ENCODE results near the gene TMCC2.

- TF ChIP-seq CTCF (IDR thresholded peaks at IDR 0.05; ENCODE audit: insufficient read depth, low read length) (no peak), POLR2AphosphoS5 (IDR thresholded peaks at IDR 0.05; ENCODE audit: low read depth) (no peak), GABPA (IDR thresholded peaks at IDR 0.05; ENCODE audit: low read depth) (no peak), REST (IDR thresholded peaks at IDR 0.05; ENCODE audit: insufficient replicate concordance, low read depth) (no peak), SPI1 (IDR thresholded peaks at IDR 0.05; ENCODE audit: borderline replicate concordance, low read depth) (no peak)
Measured at GRCh38 chr1:205275133-205275532, 47.4 kb downstream of the TMCC2 start.

Measured in HL-60 (cell line).